Testis (tissue), 2 donors: ENCODE data around the gene PLEKHG4B.

ENCODE experiments used
- CTCF ChIP-seq, 3 experiments: fragments of 450-650 bp in 2 of 3; fragments of 200-600 bp in 1 of 3; sonication (generic) in 1 of 3; IDR thresholded peaks; one replicate each; pipeline ENCODE4 v1.5.1; 2016 to 2019; ENCODE audit warnings: antibody characterized with exemption in 3 of 3, mild to moderate bottlenecking in 2 of 3, moderate library complexity in 1 of 3
- POLR2A ChIP-seq: fragments of 450-650 bp; IDR thresholded peaks from one replicate; pipeline ENCODE4 v1.6.1; 2017; ENCODE audit warnings: antibody characterized with exemption, mild to moderate bottlenecking, moderate library complexity

GRCh38 chr5:145585-146323 lies 53.8 kb downstream of the PLEKHG4B start:
- TF ChIP-seq CTCF (IDR thresholded peaks at IDR 0.05) (no peak), POLR2A (no peak)
